Fibroblast of mammary gland (primary cell): ENCODE data around the gene MYO1F.

ENCODE experiments used
- DNase-seq: peaks from one replicate; pipeline ENCODE4 v3.0.0-alpha.2; 2010; ENCODE audit warnings: low read depth
- H3K4me3 ChIP-seq: 2 replicates; pipeline ENCODE4 v1.5.1; 2011; ENCODE audit warnings: low read depth, mild to moderate bottlenecking, low read length, moderate library complexity; ENCODE audit not compliant: control insufficient read depth
- CTCF ChIP-seq: conservative IDR thresholded peaks from 2 replicates; pipeline ENCODE4 v1.5.1; 2011; ENCODE audit warnings: low read depth, low read length, inconsistent platforms; ENCODE audit not compliant: control insufficient read depth, insufficient read depth

Gene MYO1F

GRCh38 chr19:8504171-8504570, 73.1 kb downstream of the MYO1F start:
- no peak for DNase-seq
- no peak for TF ChIP-seq CTCF
- no peak overlapping the region for H3K4me3 ChIP-seq

GRCh38 chr19:8503510-8503909, 73.7 kb downstream of the MYO1F start:
- no peak for TF ChIP-seq CTCF
- no peak overlapping the region for H3K4me3 ChIP-seq
- DNase-seq: no peak

GRCh38 chr19:8501981-8502380, 75.3 kb downstream of the MYO1F start:
- TF ChIP-seq CTCF: no peak
- no peak for DNase-seq
- no peak overlapping the region for H3K4me3 ChIP-seq

GRCh38 chr19:8501516-8501915, 75.7 kb downstream of the MYO1F start:
- no peak for DNase-seq
- no peak overlapping the region for H3K4me3 ChIP-seq
- TF ChIP-seq CTCF: no peak

- TF ChIP-seq CTCF: no peak
- DNase-seq: no peak
- H3K4me3 ChIP-seq: no peak overlapping the region
These were observed 77.1 kb downstream of the MYO1F start for GRCh38 chr19:8500158-8500557.

- TF ChIP-seq CTCF: no peak
These were observed 78.0 kb downstream of the MYO1F start for GRCh38 chr19:8499048-8499833.

More at GRCh38 chr19:8499048-8499833, 78.0 kb downstream of the MYO1F start:
- no peak overlapping the region for H3K4me3 ChIP-seq
- no peak for DNase-seq
